ENCODE results near the gene SFTPD.

Gene SFTPD

DNA sequence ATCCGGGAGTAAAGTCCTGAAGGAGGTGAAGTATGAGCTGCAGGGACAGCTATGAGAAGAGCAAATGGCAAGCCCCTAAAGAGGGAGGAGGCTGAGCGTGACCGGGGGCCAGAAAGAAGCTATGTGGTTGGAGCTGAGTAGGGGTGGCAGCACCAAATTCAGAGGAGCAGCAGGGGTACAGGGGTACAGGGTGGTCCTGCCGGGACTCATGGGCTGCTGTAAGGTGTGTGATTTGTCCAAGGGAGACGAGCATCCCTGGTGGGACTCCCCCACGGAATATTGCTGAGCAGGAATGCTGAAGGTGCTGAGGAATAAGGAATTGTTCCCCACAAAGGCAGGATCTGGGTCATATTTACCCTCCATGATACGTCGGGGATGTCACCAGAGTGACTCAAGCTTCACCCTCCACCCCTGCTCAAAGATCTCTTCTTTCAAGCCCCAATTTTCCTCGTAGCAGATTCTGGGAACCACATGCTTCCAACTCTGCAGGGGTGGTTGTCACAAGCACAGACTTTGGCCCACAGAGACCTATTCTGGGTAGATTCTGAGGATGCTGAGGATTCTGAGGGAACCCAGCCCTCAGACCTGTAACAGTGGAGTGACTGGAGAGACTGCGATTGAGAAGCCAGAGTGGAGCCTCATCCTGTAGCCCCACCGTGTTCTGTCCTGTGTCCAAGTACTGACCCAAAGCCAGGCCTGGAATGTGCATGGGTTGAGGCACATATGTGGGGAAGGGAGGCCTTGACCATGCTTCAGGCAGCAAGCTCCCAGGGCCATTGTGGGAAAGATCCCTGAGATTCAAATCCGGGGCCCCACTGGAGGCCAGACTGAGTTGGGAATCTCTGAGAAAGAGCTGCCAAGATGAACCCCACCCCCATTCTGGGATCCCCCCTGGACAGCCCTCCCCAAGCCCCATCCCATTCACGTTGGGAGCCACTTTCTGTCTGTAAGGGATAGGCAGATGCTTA is 4.2 kb downstream of the SFTPD start:
- Histone ChIP-seq H3K36me3 (ENCODE audit: control insufficient read depth, insufficient read depth, low read length) (no peaks in the 10 kb centered on the region), H3K27me3 (ENCODE audit: control insufficient read depth, insufficient read depth, low read length, poor library complexity, severe bottlenecking) (no peaks in the 10 kb centered on the region), H3K4me3 (ENCODE audit: insufficient read depth, low read depth, low read length) (no peak overlapping the region), H3K4me1 (ENCODE audit: control insufficient read depth, insufficient read depth, low read length) (no peaks in the 10 kb centered on the region), H3K27ac (ENCODE audit: insufficient read depth, low read depth, low read length, poor library complexity, severe bottlenecking) (no peak overlapping the region), H3K9me3 (ENCODE audit: control insufficient read depth, low read length) (no peaks in the 10 kb centered on the region)
- 91 to 95% methylated on average over 13 of the region's 13 CpGs for WGBS, 2 experiments

DNA sequence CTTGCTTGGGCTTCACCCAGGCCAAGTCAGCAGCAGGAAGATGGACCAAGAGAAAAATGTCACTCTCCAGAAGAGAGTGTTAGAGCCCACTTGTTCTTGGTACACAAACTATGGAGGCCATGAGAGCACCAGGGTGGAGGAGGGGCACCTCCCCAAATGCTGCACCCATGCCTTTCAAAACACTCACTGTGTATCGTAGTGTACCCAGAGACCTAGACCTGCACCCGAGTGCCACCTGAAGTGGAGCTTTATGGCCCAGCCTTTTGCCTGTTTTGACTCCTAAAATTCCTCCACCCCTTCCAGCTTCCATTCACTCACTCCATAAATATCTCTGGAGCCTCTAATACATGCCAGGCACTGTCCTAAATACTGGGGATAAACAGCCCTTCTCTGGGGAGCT is 5.0 kb downstream of the SFTPD start:
- Histone ChIP-seq H3K4me3 (ENCODE audit: insufficient read depth, low read depth, low read length) (no peak overlapping the region), H3K36me3 (ENCODE audit: control insufficient read depth, insufficient read depth, low read length) (no peaks in the 10 kb centered on the region), H3K4me1 (ENCODE audit: control insufficient read depth, insufficient read depth, low read length) (no peaks in the 10 kb centered on the region), H3K27ac (ENCODE audit: insufficient read depth, low read depth, low read length, poor library complexity, severe bottlenecking) (no peak overlapping the region), H3K27me3 (ENCODE audit: control insufficient read depth, insufficient read depth, low read length, poor library complexity, severe bottlenecking) (no peaks in the 10 kb centered on the region), H3K9me3 (ENCODE audit: control insufficient read depth, low read length) (no peaks in the 10 kb centered on the region)
- WGBS, 2 experiments: 92 to 96% methylated on average over 2 of the region's 2 CpGs

DNA sequence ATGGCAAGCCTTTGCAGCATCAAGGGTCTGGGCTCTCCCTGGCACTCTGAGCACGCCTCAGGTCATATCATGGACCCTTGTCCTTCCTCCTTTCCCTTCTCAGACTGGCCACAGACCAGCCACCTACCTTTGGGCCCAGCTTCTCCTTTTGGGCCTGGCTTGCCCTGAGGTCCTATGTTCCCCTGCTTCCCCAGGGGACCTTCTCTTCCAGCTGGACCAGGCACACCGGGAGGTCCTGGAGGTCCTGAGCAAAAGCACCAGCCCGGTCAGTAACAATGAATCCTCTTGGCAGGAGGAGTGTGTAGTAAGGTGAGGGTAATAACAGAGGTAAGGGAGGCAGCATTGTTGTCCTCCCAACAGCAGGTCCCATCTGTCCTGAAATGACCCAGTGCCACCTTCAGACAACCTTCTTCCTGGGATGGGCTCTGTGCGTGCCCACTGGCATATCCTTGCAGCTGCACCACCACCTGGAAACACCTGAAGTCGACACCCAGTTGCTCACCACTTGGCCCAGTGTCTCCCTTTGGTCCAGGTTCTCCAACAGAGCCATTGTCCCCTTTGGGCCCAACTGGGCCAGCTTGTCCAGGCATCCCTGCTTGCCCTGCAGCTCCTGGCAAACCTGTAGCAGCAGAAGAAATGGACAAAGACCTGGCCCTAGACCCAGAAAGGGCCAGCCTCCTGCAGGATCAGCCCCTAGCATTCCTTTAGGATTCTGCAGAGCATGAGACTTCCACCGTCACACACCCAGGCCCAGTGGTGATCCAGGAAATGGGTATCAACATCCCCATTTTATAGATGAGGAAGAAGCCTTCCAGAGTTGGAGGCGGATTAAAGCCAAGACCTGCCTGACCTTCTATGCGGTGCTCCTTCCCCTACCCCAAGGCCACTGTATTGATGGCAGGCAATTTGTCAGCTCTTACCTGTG is 6.4 kb downstream of the SFTPD start:
- Histone ChIP-seq H3K9me3 (ENCODE audit: control insufficient read depth, low read length) (no peaks in the 10 kb centered on the region), H3K27ac (ENCODE audit: insufficient read depth, low read depth, low read length, poor library complexity, severe bottlenecking) (no peak overlapping the region), H3K27me3 (ENCODE audit: control insufficient read depth, insufficient read depth, low read length, poor library complexity, severe bottlenecking) (no peaks in the 10 kb centered on the region), H3K4me3 (ENCODE audit: insufficient read depth, low read depth, low read length) (no peak overlapping the region), H3K36me3 (ENCODE audit: control insufficient read depth, insufficient read depth, low read length) (no peaks in the 10 kb centered on the region), H3K4me1 (ENCODE audit: control insufficient read depth, insufficient read depth, low read length) (no peaks in the 10 kb centered on the region)
- WGBS, 2 experiments: 93 to 94% methylated on average over 8 of the region's 8 CpGs

DNA sequence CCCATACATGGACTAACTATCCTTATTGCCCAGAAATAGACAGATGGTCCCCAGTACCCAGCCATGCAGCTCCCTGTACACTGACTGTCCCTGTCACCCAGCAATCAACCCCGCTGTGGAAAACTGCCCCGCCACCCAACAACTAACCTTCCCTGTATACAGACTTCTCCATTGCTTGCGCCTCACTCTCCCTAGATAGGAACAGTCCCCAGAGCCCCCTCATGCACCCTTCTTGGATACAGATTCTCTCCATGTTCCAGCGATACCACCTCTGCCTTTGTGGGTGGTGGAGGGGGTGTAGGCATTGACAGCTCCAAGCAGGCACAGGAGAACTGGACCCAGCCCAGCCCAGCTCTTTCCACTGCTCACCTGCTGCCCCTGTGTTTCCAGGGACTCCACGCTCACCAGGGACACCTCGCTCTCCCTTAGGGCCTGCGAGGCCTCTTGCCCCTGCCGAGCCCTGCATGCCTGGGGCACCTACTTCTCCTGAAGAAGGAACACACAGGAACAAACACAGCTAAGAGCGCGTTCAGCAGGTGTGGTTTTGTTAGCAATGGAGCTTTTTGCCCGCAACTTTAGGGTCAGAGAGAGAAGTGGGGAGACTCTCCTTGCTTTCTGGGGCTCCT is 7.2 kb downstream of the SFTPD start:
- H3K27me3 ChIP-seq (ENCODE audit: control insufficient read depth, insufficient read depth, low read length, poor library complexity, severe bottlenecking): no peaks in the 10 kb centered on the region
- H3K9me3 ChIP-seq (ENCODE audit: control insufficient read depth, low read length): no peaks in the 10 kb centered on the region
- 94 to 96% methylated on average over 11 of the region's 11 CpGs for WGBS, 2 experiments
- H3K27ac ChIP-seq (ENCODE audit: insufficient read depth, low read depth, low read length, poor library complexity, severe bottlenecking): no peak overlapping the region
- no peaks in the 10 kb centered on the region for H3K4me1 ChIP-seq (ENCODE audit: control insufficient read depth, insufficient read depth, low read length)
- no peaks in the 10 kb centered on the region for H3K36me3 ChIP-seq (ENCODE audit: control insufficient read depth, insufficient read depth, low read length)
- H3K4me3 ChIP-seq (ENCODE audit: insufficient read depth, low read depth, low read length): no peak overlapping the region

DNA sequence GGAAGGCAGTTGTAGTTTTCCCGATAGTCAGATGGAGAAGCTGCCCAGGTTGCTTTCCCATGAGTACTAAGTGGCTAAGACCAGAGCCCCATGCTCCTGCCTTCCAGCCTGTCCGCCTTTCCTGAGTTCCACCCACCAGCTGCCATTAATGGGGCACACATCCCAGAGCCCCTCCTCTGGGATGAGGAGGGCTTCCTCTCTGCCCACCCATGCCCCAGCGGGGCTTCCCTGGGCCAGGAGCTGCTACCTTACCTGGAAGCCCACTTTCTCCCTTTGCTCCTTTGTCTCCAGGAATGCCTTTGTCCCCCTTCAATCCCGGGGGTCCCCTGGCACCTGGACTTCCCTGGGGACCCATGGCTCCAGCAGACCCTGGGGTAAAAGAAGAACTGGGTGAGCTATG is 7.8 kb downstream of the SFTPD start:
- 89 to 97% methylated on average over 4 of the region's 4 CpGs for WGBS, 2 experiments
- no peak overlapping the region for H3K27ac ChIP-seq (ENCODE audit: insufficient read depth, low read depth, low read length, poor library complexity, severe bottlenecking)
- no peaks in the 10 kb centered on the region for H3K27me3 ChIP-seq (ENCODE audit: control insufficient read depth, insufficient read depth, low read length, poor library complexity, severe bottlenecking)
- no peaks in the 10 kb centered on the region for H3K9me3 ChIP-seq (ENCODE audit: control insufficient read depth, low read length)
- H3K4me3 ChIP-seq (ENCODE audit: insufficient read depth, low read depth, low read length): no peak overlapping the region
- H3K36me3 ChIP-seq (ENCODE audit: control insufficient read depth, insufficient read depth, low read length): no peaks in the 10 kb centered on the region
- H3K4me1 ChIP-seq (ENCODE audit: control insufficient read depth, insufficient read depth, low read length): no peaks in the 10 kb centered on the region

DNA sequence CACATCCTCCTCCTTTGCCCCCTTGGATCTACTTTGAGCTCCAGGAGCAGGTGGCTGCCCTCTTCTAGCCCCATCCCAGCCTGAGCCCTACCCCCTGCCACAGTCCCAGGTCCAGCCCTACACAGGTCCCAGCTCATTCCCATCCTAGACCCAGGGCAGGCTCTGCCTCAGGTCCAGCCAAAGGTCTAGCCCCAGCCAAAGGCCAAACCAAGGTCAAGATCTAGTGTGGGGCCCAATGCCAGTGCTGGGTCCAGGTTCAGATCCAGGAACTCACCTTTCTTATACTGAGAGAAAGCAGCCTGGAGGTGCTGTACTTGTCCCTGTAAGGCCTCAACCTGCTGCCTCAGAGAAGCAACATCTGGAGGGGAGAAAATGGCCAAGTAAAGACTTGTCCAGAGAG is 8.5 kb downstream of the SFTPD start:
- H3K36me3 ChIP-seq (ENCODE audit: control insufficient read depth, insufficient read depth, low read length): no peaks in the 10 kb centered on the region
- H3K27ac ChIP-seq (ENCODE audit: insufficient read depth, low read depth, low read length, poor library complexity, severe bottlenecking): no peak overlapping the region
- H3K27me3 ChIP-seq (ENCODE audit: control insufficient read depth, insufficient read depth, low read length, poor library complexity, severe bottlenecking): no peaks in the 10 kb centered on the region
- H3K4me3 ChIP-seq (ENCODE audit: insufficient read depth, low read depth, low read length): no peak overlapping the region
- H3K4me1 ChIP-seq (ENCODE audit: control insufficient read depth, insufficient read depth, low read length): no peaks in the 10 kb centered on the region
- H3K9me3 ChIP-seq (ENCODE audit: control insufficient read depth, low read length): no peaks in the 10 kb centered on the region

DNA sequence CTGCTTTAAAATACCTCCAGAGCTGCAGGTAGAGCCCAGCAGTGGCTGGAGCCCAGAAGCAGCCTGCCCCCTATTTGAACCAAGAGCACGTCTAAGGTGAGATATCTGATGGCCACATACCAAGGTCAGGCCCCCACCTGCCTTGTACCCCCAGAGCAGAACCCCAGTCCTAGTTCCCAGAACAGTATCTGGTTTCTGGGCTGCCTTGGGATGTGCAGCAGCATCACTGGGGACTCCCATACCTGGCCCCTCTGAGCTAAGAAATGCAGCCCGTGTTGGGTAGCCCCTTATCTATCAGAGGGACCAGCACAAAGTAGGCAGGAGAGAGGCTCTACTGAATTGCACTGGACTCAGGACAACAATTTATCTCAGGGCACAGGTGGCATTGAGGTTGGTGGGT is 8.9 kb downstream of the SFTPD start:
- H3K27me3 ChIP-seq (ENCODE audit: control insufficient read depth, insufficient read depth, low read length, poor library complexity, severe bottlenecking): no peaks in the 10 kb centered on the region
- H3K36me3 ChIP-seq (ENCODE audit: control insufficient read depth, insufficient read depth, low read length): no peaks in the 10 kb centered on the region
- no peaks in the 10 kb centered on the region for H3K4me1 ChIP-seq (ENCODE audit: control insufficient read depth, insufficient read depth, low read length)
- no peak overlapping the region for H3K4me3 ChIP-seq (ENCODE audit: insufficient read depth, low read depth, low read length)
- WGBS, 2 experiments: 86 to 90% methylated on average over 2 of the region's 2 CpGs
- no peak overlapping the region for H3K27ac ChIP-seq (ENCODE audit: insufficient read depth, low read depth, low read length, poor library complexity, severe bottlenecking)
- H3K9me3 ChIP-seq (ENCODE audit: control insufficient read depth, low read length): no peaks in the 10 kb centered on the region

DNA sequence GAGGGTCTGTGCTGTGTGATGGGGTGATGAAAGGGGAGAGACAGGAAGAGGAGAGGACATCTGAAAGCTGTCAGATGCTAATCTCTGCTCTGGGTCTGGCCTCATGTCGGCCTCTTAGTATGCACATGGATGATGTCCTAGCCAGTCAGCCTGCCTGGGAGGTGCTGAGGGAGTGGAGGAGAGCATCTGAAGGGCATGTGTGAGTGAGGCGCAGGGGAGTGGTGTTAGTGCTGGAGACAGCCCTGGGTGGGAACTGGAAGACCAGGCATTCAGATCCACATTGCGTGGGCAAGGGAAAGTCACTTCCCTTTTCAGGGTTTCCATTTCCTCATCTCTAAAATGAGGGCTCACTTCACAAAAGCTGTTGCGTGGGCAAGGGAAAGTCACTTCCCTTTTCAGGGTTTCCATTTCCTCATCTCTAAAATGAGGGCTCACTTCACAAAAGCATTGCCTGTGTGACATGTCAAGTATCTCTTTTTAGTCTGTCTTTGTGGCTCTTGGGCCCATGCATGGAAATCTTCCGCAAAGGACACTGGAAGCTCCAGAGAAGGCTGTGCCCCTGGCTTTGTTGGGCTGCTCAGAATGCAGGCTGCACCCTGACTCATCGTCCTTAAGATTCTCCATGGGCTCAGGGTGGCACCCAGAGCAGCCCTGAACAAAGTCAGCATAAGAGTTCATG is 10.0 kb downstream of the SFTPD start:
- Histone ChIP-seq H3K9me3 (ENCODE audit: control insufficient read depth, low read length) (no peaks in the 10 kb centered on the region), H3K4me1 (ENCODE audit: control insufficient read depth, insufficient read depth, low read length) (no peaks in the 10 kb centered on the region), H3K4me3 (ENCODE audit: insufficient read depth, low read depth, low read length) (no peak overlapping the region), H3K27me3 (ENCODE audit: control insufficient read depth, insufficient read depth, low read length, poor library complexity, severe bottlenecking) (no peaks in the 10 kb centered on the region), H3K27ac (ENCODE audit: insufficient read depth, low read depth, low read length, poor library complexity, severe bottlenecking) (no peak overlapping the region), H3K36me3 (ENCODE audit: control insufficient read depth, insufficient read depth, low read length) (no peaks in the 10 kb centered on the region)
- WGBS, 2 experiments: 92% methylated on average over 6 of the region's 6 CpGs

DNA sequence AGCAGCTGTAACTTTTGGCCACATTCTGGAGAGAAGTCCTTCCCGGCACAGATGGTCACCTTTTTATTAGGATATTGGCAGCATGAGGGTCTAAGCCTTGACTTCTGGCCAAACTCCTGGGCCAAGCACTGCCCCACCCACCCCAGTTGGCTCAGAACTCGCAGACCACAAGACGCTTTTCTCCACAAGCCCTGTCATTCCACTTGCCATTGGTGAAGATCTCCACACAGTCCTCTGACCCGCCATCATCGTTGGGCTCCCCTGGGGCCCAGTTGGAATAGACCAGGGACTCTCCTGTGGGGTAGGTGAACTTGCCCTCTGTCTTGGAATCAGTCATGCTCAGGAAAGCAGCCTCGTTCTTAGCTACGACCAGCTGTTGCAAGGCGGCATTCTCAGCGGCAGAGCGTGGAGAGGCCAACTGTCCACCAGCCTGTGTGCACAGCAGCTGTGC is 11.2 kb downstream of the SFTPD start:
- WGBS, 2 experiments: 95% methylated on average over 10 of the region's 10 CpGs
- Histone ChIP-seq H3K27me3 (ENCODE audit: control insufficient read depth, insufficient read depth, low read length, poor library complexity, severe bottlenecking) (no peaks in the 10 kb centered on the region), H3K4me1 (ENCODE audit: control insufficient read depth, insufficient read depth, low read length) (no peaks in the 10 kb centered on the region), H3K27ac (ENCODE audit: insufficient read depth, low read depth, low read length, poor library complexity, severe bottlenecking) (no peak overlapping the region), H3K36me3 (ENCODE audit: control insufficient read depth, insufficient read depth, low read length) (no peaks in the 10 kb centered on the region), H3K4me3 (ENCODE audit: insufficient read depth, low read depth, low read length) (no peak overlapping the region), H3K9me3 (ENCODE audit: control insufficient read depth, low read length) (no peaks in the 10 kb centered on the region)

Data from ectodermal cell (in vitro differentiated cells).